Mucosa of descending colon (tissue), 3 donors: ENCODE data around the gene STK40. TPM values are rescaled to one million over a fixed set of nuclear protein-coding genes. Genes with fewer than 3 reads are reported as not detected.

Source experiments
- ATAC-seq: fragments of 200-7000 bp; cut with Tn5 transposase; one replicate; pipeline ENCODE4 v1.9.1; 2020; ENCODE audit warnings: mild to moderate bottlenecking, moderate library complexity
- DNase-seq, 3 donors: peaks; one replicate each; pipeline ENCODE4 v3.0.0-alpha.2; 2020
- H3K36me3 ChIP-seq: fragments of 200-600 bp; one replicate; pipeline ENCODE4 v1.8.0; 2021; ENCODE audit warnings: low read depth, mild to moderate bottlenecking
- H3K4me1 ChIP-seq: fragments of 200-600 bp; one replicate; pipeline ENCODE4 v1.8.0; 2021; ENCODE audit warnings: low read depth, mild to moderate bottlenecking
- H3K4me3 ChIP-seq: fragments of 200-600 bp; one replicate; pipeline ENCODE4 v1.8.0; 2021; ENCODE audit warnings: mild to moderate bottlenecking
- H3K9me3 ChIP-seq: fragments of 200-600 bp; one replicate; pipeline ENCODE4 v1.8.0; 2021; ENCODE audit warnings: mild to moderate bottlenecking
- intact Hi-C, 2 donors: fragments of 100-400 bp; cut with DNase I in 1 of 2; cut with micrococcal nuclease in 1 of 2; formaldehyde crosslinking; loops; one replicate each; pipeline versions ENCODE4 v1.11.0 to v1.11.1; 2022; cut with DNase I, micrococcal nuclease
- total RNA-seq, 3 donors: library from RNA; stranded (reverse); fragmentation: NEBNext Ultra II Directional in 2 of 3; extraction: Animal tissue kit (Norgen Biotek cat#: 25700) in 2 of 3; gene quantifications; one replicate each; pipeline versions ENCODE4 v1.2.1 to v1.2.4, GENCODE V29; 2021 to 2023
- TF ChIP-seq, protein P1 (sequence below): fragments of 200-600 bp; IDR thresholded peaks from one replicate; pipeline ENCODE4 v1.8.0; 2022; ENCODE audit warnings: antibody characterized with exemption, mild to moderate bottlenecking
- donor health status: DM: no; HTN: no; CAD: no; lungs with moderate emphysema.
- donor health status: DM: no; HTN: no; CAD: no.
- donor health status: DM: no; HTN: yes; CAD: no.

The STK40 gene
- total RNA-seq, 3 donors from 2014 or later, result 51.5 to 85.0 (median 59.4) TPM

- ATAC-seq, result peak; percentile 47
These were observed 36.5 kb downstream of the STK40 start for GRCh38 chr1:36349241-36349671.

GRCh38 chr1:36346741-36347370 is 38.9 kb downstream of the STK40 start:
- intact Hi-C loops, result no loop called here
- no peaks in the 10 kb centered on the region for H3K4me1 ChIP-seq
- no peaks in the 10 kb centered on the region for H3K36me3 ChIP-seq

More at GRCh38 chr1:36349241-36349671, 36.5 kb downstream of the STK40 start:
- DNase-seq, result no peak
- Histone ChIP-seq H3K9me3 (no peaks in the 10 kb centered on the region), H3K4me3 (no peak overlapping the region), H3K36me3 (no peaks in the 10 kb centered on the region), H3K4me1 (no peaks in the 10 kb centered on the region)
- intact Hi-C loops, result no loop called here
- TF ChIP-seq, protein P1, sequence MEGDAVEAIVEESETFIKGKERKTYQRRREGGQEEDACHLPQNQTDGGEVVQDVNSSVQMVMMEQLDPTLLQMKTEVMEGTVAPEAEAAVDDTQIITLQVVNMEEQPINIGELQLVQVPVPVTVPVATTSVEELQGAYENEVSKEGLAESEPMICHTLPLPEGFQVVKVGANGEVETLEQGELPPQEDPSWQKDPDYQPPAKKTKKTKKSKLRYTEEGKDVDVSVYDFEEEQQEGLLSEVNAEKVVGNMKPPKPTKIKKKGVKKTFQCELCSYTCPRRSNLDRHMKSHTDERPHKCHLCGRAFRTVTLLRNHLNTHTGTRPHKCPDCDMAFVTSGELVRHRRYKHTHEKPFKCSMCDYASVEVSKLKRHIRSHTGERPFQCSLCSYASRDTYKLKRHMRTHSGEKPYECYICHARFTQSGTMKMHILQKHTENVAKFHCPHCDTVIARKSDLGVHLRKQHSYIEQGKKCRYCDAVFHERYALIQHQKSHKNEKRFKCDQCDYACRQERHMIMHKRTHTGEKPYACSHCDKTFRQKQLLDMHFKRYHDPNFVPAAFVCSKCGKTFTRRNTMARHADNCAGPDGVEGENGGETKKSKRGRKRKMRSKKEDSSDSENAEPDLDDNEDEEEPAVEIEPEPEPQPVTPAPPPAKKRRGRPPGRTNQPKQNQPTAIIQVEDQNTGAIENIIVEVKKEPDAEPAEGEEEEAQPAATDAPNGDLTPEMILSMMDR, result no peak

DNA sequence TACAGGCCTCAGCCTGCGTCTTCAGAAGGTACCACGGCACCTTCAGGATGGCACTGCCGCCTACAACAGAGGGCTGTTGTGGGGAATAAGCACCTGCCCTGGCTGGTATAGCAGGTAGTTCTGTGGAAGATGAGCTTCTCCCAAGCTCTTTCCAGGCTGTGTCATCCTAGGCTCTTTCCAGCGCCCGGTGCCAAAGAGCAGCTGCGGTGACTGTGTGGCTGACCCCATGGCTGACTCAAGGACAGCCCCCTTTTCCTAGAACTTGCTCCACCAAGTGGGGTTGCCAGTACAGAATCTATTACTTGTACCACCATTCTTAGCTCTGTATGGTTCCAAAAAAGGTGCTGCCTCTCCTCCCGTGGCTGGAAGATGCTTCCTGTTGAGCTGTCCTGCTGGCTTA is 40.4 kb downstream of the STK40 start:
- Histone ChIP-seq H3K36me3 (peaks cover 3% of the 10 kb centered on the region), H3K9me3 (no peaks in the 10 kb centered on the region), H3K4me3 (no peak overlapping the region), H3K4me1 (no peaks in the 10 kb centered on the region)
- ATAC-seq, result no peak
- TF ChIP-seq, protein P1, result no peak
- intact Hi-C loops, result no loop called here
- DNase-seq, result no peak

More at GRCh38 chr1:36346741-36347370, 38.9 kb downstream of the STK40 start:
- Histone ChIP-seq H3K4me3 (no peak overlapping the region), H3K9me3 (no peaks in the 10 kb centered on the region)
- ATAC-seq (no peak), DNase-seq (no peak)
- TF ChIP-seq, protein P1, result no peak

DNA sequence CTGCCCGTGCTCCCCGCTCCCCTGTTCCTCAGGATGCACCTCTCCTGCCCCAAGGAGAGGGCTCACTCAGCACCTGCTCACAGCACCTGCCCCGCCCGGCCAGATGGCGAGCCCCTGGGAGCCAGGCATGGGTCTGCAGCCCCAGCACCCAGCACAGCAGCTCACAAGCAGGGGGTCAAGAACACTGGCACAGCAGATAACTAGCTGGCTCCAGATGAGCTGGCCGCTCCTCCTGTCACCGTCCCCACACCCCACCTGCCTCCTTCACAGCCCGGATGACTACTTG is 41.4 kb downstream of the STK40 start:
- Histone ChIP-seq H3K4me1 (no peaks in the 10 kb centered on the region), H3K4me3 (no peak overlapping the region), H3K36me3 (peaks cover 3% of the 10 kb centered on the region), H3K9me3 (no peaks in the 10 kb centered on the region)
- TF ChIP-seq, protein P1, result no peak
- ATAC-seq (no peak), DNase-seq (no peak)
- intact Hi-C loops, result loop anchor here (5.0 kb wide), 1 partner anchor 78 kb away; no protein-coding TSS in a partner anchor

DNA sequence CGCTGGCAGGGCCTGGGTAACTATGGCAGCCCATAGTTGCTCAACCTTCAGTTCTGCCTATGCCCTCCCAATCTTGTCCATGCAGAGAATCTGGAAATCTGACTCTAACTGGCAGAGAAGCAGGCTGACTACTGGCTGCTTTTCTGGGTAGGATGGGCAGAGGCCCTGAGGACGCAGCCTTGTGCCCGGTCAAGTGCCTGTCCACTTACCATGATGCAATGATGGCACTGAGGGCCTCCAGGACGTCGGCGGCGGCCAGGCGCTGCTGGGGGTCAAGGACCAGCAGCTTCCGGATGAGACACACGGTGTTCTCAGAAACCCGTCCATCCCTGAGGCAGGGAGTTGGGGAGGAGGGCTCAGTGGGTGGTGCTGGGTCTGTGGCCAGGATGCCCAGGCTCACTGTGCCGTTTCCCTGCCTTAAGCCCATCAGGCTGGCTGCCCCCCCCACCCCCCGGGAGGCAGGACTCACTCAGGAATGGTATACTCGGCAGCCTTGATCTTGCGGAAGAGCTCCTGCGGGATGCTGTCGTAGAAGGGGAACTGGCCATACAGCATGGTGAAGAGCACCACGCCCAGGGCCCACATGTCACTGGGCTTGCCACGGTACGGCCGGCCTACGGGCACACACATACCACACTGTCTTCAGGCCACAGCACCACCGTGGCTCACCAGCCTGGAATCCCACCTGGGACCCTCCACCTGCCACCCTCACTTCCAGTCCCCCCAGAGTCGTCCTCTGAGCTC is 41.9 kb downstream of the STK40 start:
- peaks cover 3% of the 10 kb centered on the region for H3K36me3 ChIP-seq

More for the DNA sequence above, 41.9 kb downstream of the STK40 start:
- Histone ChIP-seq H3K4me3 (no peak overlapping the region), H3K9me3 (no peaks in the 10 kb centered on the region), H3K4me1 (no peaks in the 10 kb centered on the region)
- ATAC-seq (no peak), DNase-seq (no peak)
- intact Hi-C loops, result loop anchor here (5.0 kb wide), 1 partner anchor 78 kb away; no protein-coding TSS in a partner anchor
- TF ChIP-seq, protein P1, result no peak
